NT2/D1 (cell line): ENCODE measurements around the gene CUL7.

ENCODE experiments used
- DNase-seq: peaks from one replicate; pipeline ENCODE4 v3.0.0-alpha.2; 2011; ENCODE audit warnings: low read depth, low spot score
- H3K27me3 ChIP-seq: 2 replicates; pipeline ENCODE4 v1.6.0; 2011; ENCODE audit warnings: mild to moderate bottlenecking; ENCODE audit not compliant: insufficient read length, insufficient read depth
- H3K36me3 ChIP-seq: 2 replicates; pipeline ENCODE4 v1.6.1; 2011; ENCODE audit warnings: mild to moderate bottlenecking, low read length, mixed read lengths; ENCODE audit not compliant: insufficient read depth, insufficient read length
- H3K4me1 ChIP-seq: 2 replicates; pipeline ENCODE4 v1.5.1; 2011; ENCODE audit not compliant: insufficient read depth, insufficient read length
- H3K4me3 ChIP-seq: 2 replicates; pipeline ENCODE4 v1.5.1; 2011; ENCODE audit warnings: low read depth; ENCODE audit not compliant: insufficient read length
- H3K9ac ChIP-seq: 2 replicates; pipeline ENCODE4 v1.6.0; 2011; ENCODE audit warnings: low read depth; ENCODE audit not compliant: insufficient read length
- H3K9me3 ChIP-seq: 2 replicates; pipeline ENCODE4 v1.5.1; 2011; ENCODE audit warnings: mild to moderate bottlenecking, low read length; ENCODE audit not compliant: insufficient read depth
- SUZ12 ChIP-seq: IDR thresholded peaks from 2 replicates; pipeline ENCODE4 v1.6.1; 2011; ENCODE audit not compliant: insufficient read length, insufficient read depth; ENCODE audit errors: extremely low read depth
- YY1 ChIP-seq: IDR thresholded peaks from 2 replicates; pipeline ENCODE4 v1.6.1; 2011; ENCODE audit not compliant: insufficient read length, insufficient read depth
- ZNF274 ChIP-seq: IDR thresholded peaks from 2 replicates; pipeline ENCODE4 v1.6.1; 2011; ENCODE audit warnings: mild to moderate bottlenecking, low read depth, low read length

The CUL7 gene

DNA sequence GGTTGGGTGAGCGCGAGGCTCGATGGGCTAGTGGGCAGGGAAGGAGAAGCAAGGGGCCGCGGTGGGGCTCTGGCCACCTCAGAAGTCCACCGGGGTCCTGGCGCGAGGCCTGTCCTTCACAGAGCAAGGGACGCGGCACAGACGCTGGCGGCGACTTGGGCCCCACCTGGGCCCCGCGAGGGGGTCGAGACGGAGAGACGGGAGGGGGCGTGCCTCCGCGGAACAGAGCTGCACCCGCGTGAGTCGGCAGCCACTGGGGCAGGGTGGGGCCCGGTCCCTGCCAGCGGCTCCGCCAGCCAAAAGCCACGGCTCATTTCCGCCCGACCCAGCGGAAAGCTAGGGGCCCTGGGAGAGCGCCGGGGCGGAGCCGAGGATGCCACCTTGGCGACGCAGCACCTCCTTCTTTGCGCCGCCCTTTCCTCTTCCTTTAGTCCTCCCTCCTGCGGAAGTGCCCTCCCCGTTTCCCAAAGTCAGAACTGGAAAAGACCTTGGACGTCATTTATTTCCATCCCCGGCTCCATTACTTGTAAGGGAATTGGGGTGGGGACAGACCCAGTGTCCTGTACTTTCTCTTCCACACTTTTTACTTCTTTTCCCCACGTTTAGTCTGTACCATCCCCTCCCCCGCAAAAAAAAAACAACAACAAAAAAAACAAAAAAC is at the start of gene CUL7:
CUL7 (minus strand) TSS at position 307 of the 661 bp plus-strand sequence. CDS start 1,063 bp downstream, outside the sequence.
- Histone ChIP-seq H3K9me3 (no peaks in the 10 kb centered on the region), H3K27me3 (no peaks in the 10 kb centered on the region), H3K4me1 (peaks cover 4% of the 10 kb centered on the region), H3K4me3 (peak within 1 kb of the TSS; percentile 83), H3K36me3 (peaks cover 77% of the 10 kb centered on the region), H3K9ac (peak within 1 kb of the TSS; percentile 96)
- TF ChIP-seq YY1, result no peak
- TF ChIP-seq ZNF274, result no peak
- no peak for TF ChIP-seq SUZ12
- no peak for DNase-seq

- H3K4me1 ChIP-seq, result peaks cover 10% of the 10 kb centered on the region
- no peak overlapping the region for H3K9ac ChIP-seq
- no peaks in the 10 kb centered on the region for H3K36me3 ChIP-seq
- TF ChIP-seq SUZ12, result no peak
- TF ChIP-seq YY1, result no peak
- TF ChIP-seq ZNF274, result no peak
- H3K27me3 ChIP-seq, result no peaks in the 10 kb centered on the region
- no peak overlapping the region for H3K4me3 ChIP-seq
- H3K9me3 ChIP-seq, result no peaks in the 10 kb centered on the region
- DNase-seq, result no peak
These were observed 47.8 kb upstream of the CUL7 start for GRCh38 chr6:43101497-43101896.

DNA sequence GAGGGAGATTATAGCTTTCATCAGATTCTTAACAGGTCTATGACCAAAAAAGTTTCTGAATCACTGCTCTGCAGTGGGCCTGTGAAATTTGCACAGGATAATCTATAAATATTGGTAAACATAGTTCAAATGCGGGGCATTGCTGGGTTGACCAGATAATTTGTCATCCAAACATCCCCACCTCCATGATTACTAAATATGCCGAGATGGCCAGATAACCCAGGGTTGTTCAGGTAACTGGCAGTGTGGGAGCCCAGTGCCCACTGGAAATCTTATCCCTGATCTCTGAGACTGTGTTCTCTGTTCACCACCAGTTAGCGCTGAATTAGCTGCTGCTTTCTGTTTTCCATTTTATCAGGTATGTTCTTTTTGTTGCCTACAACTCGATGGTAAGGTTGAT is 43.9 kb upstream of the CUL7 start:
- Histone ChIP-seq H3K9ac (no peak overlapping the region), H3K4me1 (peaks cover 7% of the 10 kb centered on the region), H3K9me3 (no peaks in the 10 kb centered on the region), H3K36me3 (no peaks in the 10 kb centered on the region), H3K27me3 (no peaks in the 10 kb centered on the region), H3K4me3 (no peak overlapping the region)
- DNase-seq, result no peak
- TF ChIP-seq ZNF274 (no peak), SUZ12 (no peak), YY1 (no peak)

DNA sequence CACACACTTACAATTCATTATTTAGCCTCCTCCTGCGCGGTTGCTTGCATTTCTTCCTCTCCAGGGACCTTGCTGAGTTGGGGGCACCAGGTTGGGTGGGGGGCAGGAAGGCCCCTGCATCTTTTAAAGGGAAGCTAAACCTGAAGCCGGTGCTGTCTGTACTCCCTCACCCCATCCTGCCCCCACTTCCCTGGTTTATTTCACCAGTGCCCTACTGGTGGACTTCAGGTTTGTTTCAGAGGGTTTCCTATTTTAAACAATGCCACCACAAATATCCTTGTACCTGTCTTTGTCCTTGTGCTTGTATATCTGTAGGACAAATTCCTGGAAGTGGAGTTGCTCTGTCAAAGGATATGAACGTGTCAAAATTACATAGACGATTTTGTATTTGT is 43.4 kb upstream of the CUL7 start:
- no peak for DNase-seq
- Histone ChIP-seq H3K4me1 (peaks cover 7% of the 10 kb centered on the region), H3K9me3 (no peaks in the 10 kb centered on the region), H3K27me3 (no peaks in the 10 kb centered on the region), H3K4me3 (no peak overlapping the region), H3K36me3 (no peaks in the 10 kb centered on the region), H3K9ac (no peak overlapping the region)
- TF ChIP-seq SUZ12, result no peak
- TF ChIP-seq ZNF274, result no peak
- TF ChIP-seq YY1, result no peak

- H3K27me3 ChIP-seq, result no peaks in the 10 kb centered on the region
- no peak overlapping the region for H3K4me3 ChIP-seq
- DNase-seq, result no peak
- H3K9ac ChIP-seq, result peak overlapping the region; percentile 42
- TF ChIP-seq ZNF274 (no peak), SUZ12 (no peak), YY1 (no peak)
- no peaks in the 10 kb centered on the region for H3K9me3 ChIP-seq
- H3K4me1 ChIP-seq, result peaks cover 7% of the 10 kb centered on the region
- no peaks in the 10 kb centered on the region for H3K36me3 ChIP-seq
These were observed 42.9 kb upstream of the CUL7 start for GRCh38 chr6:43096451-43097097.

DNA sequence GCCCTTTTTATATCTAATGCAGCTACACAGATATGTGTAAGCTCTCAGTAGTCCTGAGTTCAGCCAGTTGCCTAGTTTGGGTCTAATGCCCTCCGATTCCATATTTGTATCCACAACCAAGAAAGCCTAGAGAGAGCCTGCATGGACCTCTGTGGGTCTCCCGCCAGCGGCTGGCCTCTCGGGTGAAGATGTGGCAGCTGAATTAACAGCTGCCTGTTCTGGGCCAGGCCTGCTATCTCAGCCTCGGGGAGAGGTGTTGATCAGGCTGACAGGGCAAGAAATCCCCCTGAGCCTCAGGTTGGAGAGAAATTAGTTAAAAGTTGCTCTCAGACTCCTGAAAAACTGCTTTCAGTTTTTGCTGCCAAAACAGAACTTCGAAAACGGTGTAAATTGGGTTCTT is 42.3 kb upstream of the CUL7 start:
- Histone ChIP-seq H3K27me3 (no peaks in the 10 kb centered on the region), H3K4me3 (no peak overlapping the region), H3K9ac (peak overlapping the region; percentile 42), H3K4me1 (peaks cover 7% of the 10 kb centered on the region), H3K9me3 (no peaks in the 10 kb centered on the region), H3K36me3 (no peaks in the 10 kb centered on the region)
- no peak for TF ChIP-seq SUZ12
- TF ChIP-seq ZNF274, result no peak
- TF ChIP-seq YY1, result no peak
- no peak for DNase-seq

DNA sequence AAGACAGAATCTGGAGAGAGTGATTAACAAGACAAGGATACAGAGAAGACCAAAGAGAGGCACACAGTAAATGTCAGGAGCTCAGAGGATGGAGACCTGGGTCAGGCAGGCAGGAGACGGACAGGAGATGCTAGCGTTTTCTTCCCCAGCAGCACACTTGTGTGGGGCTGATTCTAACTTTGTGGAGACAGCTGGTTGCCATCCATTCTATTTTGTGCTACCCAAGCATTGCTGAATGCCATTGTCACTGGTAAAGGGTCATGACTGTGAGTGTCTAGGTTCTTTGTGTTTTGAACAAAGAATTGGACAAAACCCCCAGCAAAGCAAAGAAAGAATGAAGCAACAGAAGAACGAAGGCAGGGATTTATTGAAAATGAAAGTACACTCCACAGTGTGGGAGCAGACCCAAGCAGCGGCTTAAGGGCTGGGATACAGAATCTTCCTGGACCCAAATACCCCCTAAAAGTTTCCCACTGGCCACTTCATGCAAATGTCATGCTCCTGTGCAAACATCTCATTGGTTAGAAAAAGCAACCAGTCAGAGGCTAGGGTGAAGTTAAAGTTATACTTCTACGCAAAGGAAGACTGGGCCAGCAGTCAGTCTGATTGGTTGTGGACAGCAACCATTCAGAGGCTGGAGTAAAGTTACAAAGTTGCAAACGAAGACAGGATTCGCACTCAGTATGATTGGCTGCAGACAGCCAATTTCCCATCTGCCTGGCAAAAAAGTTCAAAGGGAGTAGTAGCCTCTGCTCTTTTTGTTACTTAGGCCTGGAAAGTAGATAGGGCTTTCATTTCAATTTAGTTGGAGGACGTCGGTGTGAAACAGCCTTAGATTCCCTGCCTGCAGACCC is 40.0 kb upstream of the CUL7 start:
- TF ChIP-seq YY1 (no peak), SUZ12 (no peak), ZNF274 (no peak)
- Histone ChIP-seq H3K36me3 (no peaks in the 10 kb centered on the region), H3K4me3 (no peak overlapping the region), H3K4me1 (peaks cover 7% of the 10 kb centered on the region), H3K9ac (no peak overlapping the region), H3K9me3 (no peaks in the 10 kb centered on the region), H3K27me3 (no peaks in the 10 kb centered on the region)
- DNase-seq, result no peak
